ENCODE results near the gene LGI2.

DNA sequence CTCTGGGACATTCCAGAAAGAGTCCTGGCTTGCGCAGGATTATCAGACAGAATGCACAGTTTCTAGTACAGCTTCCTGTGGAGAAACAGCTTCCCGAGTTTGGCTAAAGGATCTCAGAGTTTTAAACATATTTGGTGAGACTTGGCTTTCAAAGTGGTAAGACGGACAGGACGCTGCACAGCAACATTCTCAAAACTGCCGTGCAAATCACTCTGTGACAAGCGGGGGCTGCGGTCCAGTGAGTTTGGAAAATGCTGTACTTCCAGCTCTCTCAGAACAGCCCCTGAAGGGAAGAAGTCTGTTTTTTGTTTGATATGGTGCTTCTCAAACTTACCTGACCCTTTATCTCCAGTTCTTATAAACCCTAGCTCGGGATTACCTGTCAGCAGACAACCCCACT, 18.1 kb downstream of the LGI2 start:
- TF ChIP-seq, protein P1, sequence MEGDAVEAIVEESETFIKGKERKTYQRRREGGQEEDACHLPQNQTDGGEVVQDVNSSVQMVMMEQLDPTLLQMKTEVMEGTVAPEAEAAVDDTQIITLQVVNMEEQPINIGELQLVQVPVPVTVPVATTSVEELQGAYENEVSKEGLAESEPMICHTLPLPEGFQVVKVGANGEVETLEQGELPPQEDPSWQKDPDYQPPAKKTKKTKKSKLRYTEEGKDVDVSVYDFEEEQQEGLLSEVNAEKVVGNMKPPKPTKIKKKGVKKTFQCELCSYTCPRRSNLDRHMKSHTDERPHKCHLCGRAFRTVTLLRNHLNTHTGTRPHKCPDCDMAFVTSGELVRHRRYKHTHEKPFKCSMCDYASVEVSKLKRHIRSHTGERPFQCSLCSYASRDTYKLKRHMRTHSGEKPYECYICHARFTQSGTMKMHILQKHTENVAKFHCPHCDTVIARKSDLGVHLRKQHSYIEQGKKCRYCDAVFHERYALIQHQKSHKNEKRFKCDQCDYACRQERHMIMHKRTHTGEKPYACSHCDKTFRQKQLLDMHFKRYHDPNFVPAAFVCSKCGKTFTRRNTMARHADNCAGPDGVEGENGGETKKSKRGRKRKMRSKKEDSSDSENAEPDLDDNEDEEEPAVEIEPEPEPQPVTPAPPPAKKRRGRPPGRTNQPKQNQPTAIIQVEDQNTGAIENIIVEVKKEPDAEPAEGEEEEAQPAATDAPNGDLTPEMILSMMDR (conservative IDR thresholded peaks at IDR 0.05; ENCODE audit: low read length) = no peak
- TF ChIP-seq EZH2phosphoT487 (IDR thresholded peaks at IDR 0.05; ENCODE audit: borderline replicate concordance) = no peak
